OCI-LY1 (cell line): Measurements from ENCODE around the gene RDH5.

Experiments
- CTCF ChIP-seq: fragments of 200-600 bp; sonication (generic), shearing (Covaris generic); IDR thresholded peaks from 2 replicates; pipeline ENCODE4 v1.5.1; 2017; ENCODE audit warnings: mild to moderate bottlenecking, antibody characterized with exemption, low read length, moderate library complexity, mixed read lengths
- EZH2 ChIP-seq: fragments of 200-600 bp; sonication (generic), shearing (Covaris generic); IDR thresholded peaks from 2 replicates; pipeline ENCODE4 v1.8.0; 2017; ENCODE audit warnings: borderline replicate concordance, mixed run types, mild to moderate bottlenecking, antibody characterized with exemption, low read length, moderate library complexity, mixed read lengths

- no peak for TF ChIP-seq EZH2
- no peak for TF ChIP-seq CTCF
Measured at GRCh38 chr12:55673638-55674037, 46.6 kb upstream of the RDH5 start.
